Neural cell (in vitro differentiated cells): Measurements from ENCODE around the gene MED29. TPM values are rescaled to one million over a fixed set of nuclear protein-coding genes. Genes with fewer than 3 reads are reported as not detected.

Experiments
- H2AFZ ChIP-seq: fragments of 200-600, 300-800 bp; sonication (generic), shearing (Covaris generic); 2 replicates; pipeline ENCODE4 v1.6.0; 2014; ENCODE audit warnings: low read depth, mild to moderate bottlenecking, antibody characterized with exemption, low read length, moderate library complexity
- H3F3A ChIP-seq: fragments of 200-600 bp; shearing (Covaris generic); 2 replicates; pipeline ENCODE4 v1.6.1; 2016; ENCODE audit warnings: mild to moderate bottlenecking, moderate library complexity, mixed read lengths, antibody characterized with exemption, low read length; ENCODE audit not compliant: insufficient read depth, poor library complexity, severe bottlenecking
- H3K27ac ChIP-seq: fragments of 200-600, 300-800 bp; sonication (generic), shearing (Covaris generic); 2 replicates; pipeline ENCODE4 v1.5.1; 2014; ENCODE audit warnings: mild to moderate bottlenecking, low read length, moderate library complexity
- H3K27me3 ChIP-seq: fragments of 300-800, 200-600 bp; sonication (generic), shearing (Covaris generic); 2 replicates; pipeline ENCODE4 v1.6.0; 2014; ENCODE audit warnings: mild to moderate bottlenecking, low read depth, low read length, moderate library complexity; ENCODE audit not compliant: insufficient read depth
- H3K36me3 ChIP-seq: fragments of 300-800, 200-600 bp; sonication (generic), shearing (Covaris generic); 2 replicates; pipeline ENCODE4 v1.5.1; 2014; ENCODE audit warnings: mild to moderate bottlenecking, antibody characterized with exemption, low read length, moderate library complexity; ENCODE audit not compliant: insufficient read depth
- H3K4me2 ChIP-seq: fragments of 300-800, 200-600 bp; sonication (generic), shearing (Covaris generic); 2 replicates; pipeline ENCODE4 v1.6.0; 2014; ENCODE audit warnings: mild to moderate bottlenecking, low read length
- H3K4me3 ChIP-seq: fragments of 300-800, 200-600 bp; sonication (generic), shearing (Covaris generic); 2 replicates; pipeline ENCODE4 v1.5.1; 2014; ENCODE audit warnings: mild to moderate bottlenecking, low read length, moderate library complexity
- H3K79me2 ChIP-seq: fragments of 200-600 bp; shearing (Covaris generic); replicated peaks from 2 replicates; pipeline ENCODE4 v1.6.0; 2014; ENCODE audit warnings: mild to moderate bottlenecking, low read length, moderate library complexity; ENCODE audit not compliant: insufficient read depth
- H3K9ac ChIP-seq: fragments of 300-800, 200-600 bp; sonication (generic), shearing (Covaris generic); 2 replicates; pipeline ENCODE4 v1.6.1; 2016; ENCODE audit warnings: mild to moderate bottlenecking, low read length, mixed read lengths
- H3K9me2 ChIP-seq: fragments of 200-600 bp; shearing (Covaris generic); 2 replicates; pipeline ENCODE4 v1.6.1; 2016; ENCODE audit warnings: mild to moderate bottlenecking, low read length, mixed read lengths; ENCODE audit not compliant: insufficient read depth
- H3K9me3 ChIP-seq: fragments of 200-600, 300-800 bp; sonication (generic), shearing (Covaris generic); 2 replicates; pipeline ENCODE4 v1.6.1; 2016; ENCODE audit warnings: mild to moderate bottlenecking, mixed run types, low read length, moderate library complexity, mixed read lengths
- H4K20me1 ChIP-seq: fragments of 200-600 bp; shearing (Covaris generic); 2 replicates; pipeline ENCODE4 v1.6.1; 2016; ENCODE audit warnings: mild to moderate bottlenecking, mixed run types; ENCODE audit not compliant: insufficient read depth
- EP300 ChIP-seq: fragments of 450-650 bp; conservative IDR thresholded peaks from 2 replicates; pipeline ENCODE4 v1.6.1; 2014; ENCODE audit warnings: antibody characterized with exemption, mild to moderate bottlenecking, moderate library complexity; ENCODE audit not compliant: poor library complexity, severe bottlenecking
- EZH2 ChIP-seq: fragments of 200-600, 300-800 bp; shearing (Covaris generic), sonication (generic); IDR thresholded peaks from 2 replicates; pipeline ENCODE4 v1.6.1; 2014; ENCODE audit warnings: antibody characterized with exemption, low read length, borderline replicate concordance, mild to moderate bottlenecking; ENCODE audit not compliant: insufficient read depth, poor library complexity, severe bottlenecking
- MXI1 ChIP-seq: fragments of 450-650 bp; conservative IDR thresholded peaks from 2 replicates; pipeline ENCODE4 v1.6.1; 2014; ENCODE audit warnings: antibody characterized with exemption, mild to moderate bottlenecking; ENCODE audit not compliant: poor library complexity, severe bottlenecking
- POLR2AphosphoS5 ChIP-seq: IDR thresholded peaks from 2 replicates; pipeline ENCODE4 v1.6.1; 2012
- RAD21 ChIP-seq: fragments of 450-650 bp; conservative IDR thresholded peaks from 2 replicates; pipeline ENCODE4 v1.6.1; 2014; ENCODE audit warnings: antibody characterized with exemption, mild to moderate bottlenecking, moderate library complexity
- SMC3 ChIP-seq: fragments of 450-650 bp; conservative IDR thresholded peaks from 2 replicates; pipeline ENCODE4 v1.6.1; 2014; ENCODE audit warnings: antibody characterized with exemption, mild to moderate bottlenecking, moderate library complexity; ENCODE audit not compliant: poor library complexity
- TAF1 ChIP-seq: IDR thresholded peaks from 2 replicates; pipeline ENCODE4 v1.6.1; 2012; ENCODE audit warnings: low read depth
- polyA plus RNA-seq: library from polyadenylated mRNA; depleted of rRNA; stranded (reverse); fragments of >200 nt; gene quantifications from 2 replicates; pipeline ENCODE4 v1.2.3, GENCODE V29; 2014
- TF ChIP-seq, protein P1 (sequence below): IDR thresholded peaks from 2 replicates; pipeline ENCODE4 v1.6.1; 2012; ENCODE audit warnings: borderline replicate concordance
- TF ChIP-seq, protein P2 (sequence below): fragments of 450-650 bp; IDR thresholded peaks from 2 replicates; pipeline ENCODE4 v1.5.1; 2014; ENCODE audit warnings: antibody characterized with exemption, mild to moderate bottlenecking, moderate library complexity; ENCODE audit not compliant: poor library complexity, severe bottlenecking

MED29 gene
- polyA plus RNA-seq, 1 donor from 2014 or later = 39.5 TPM

GRCh38 chr19:39359026-39359425 lies 32.2 kb upstream of the MED29 start:
- Histone ChIP-seq H3K4me3 (no peak overlapping the region), H3K36me3 (peaks cover 6% of the 10 kb centered on the region), H3K9me2 (no peaks in the 10 kb centered on the region), H2AFZ (no peak overlapping the region), H3K4me2 (no peak overlapping the region), H3K27ac (no peak overlapping the region), H3K79me2 (no peaks in the 10 kb centered on the region), H3K27me3 (no peaks in the 10 kb centered on the region), H3F3A (no peaks in the 10 kb centered on the region), H3K9me3 (no peaks in the 10 kb centered on the region), H4K20me1 (no peaks in the 10 kb centered on the region), H3K9ac (no peak overlapping the region)
- no peak for TF ChIP-seq EP300

GRCh38 chr19:39360599-39360998 lies 30.6 kb upstream of the MED29 start:
- Histone ChIP-seq H3K27me3 (no peaks in the 10 kb centered on the region), H3K9me2 (no peaks in the 10 kb centered on the region), H3K9ac (no peak overlapping the region), H3K9me3 (no peaks in the 10 kb centered on the region), H3K27ac (no peak overlapping the region), H3F3A (no peaks in the 10 kb centered on the region), H3K36me3 (peaks cover 6% of the 10 kb centered on the region), H3K4me2 (no peak overlapping the region), H4K20me1 (no peaks in the 10 kb centered on the region), H2AFZ (no peak overlapping the region), H3K79me2 (no peaks in the 10 kb centered on the region), H3K4me3 (no peak overlapping the region)
- TF ChIP-seq POLR2AphosphoS5 (no peak), TAF1 (no peak), RAD21 (no peak), SMC3 (no peak), MXI1 (no peak), EP300 (no peak), EZH2 (no peak)
- TF ChIP-seq, protein P1, sequence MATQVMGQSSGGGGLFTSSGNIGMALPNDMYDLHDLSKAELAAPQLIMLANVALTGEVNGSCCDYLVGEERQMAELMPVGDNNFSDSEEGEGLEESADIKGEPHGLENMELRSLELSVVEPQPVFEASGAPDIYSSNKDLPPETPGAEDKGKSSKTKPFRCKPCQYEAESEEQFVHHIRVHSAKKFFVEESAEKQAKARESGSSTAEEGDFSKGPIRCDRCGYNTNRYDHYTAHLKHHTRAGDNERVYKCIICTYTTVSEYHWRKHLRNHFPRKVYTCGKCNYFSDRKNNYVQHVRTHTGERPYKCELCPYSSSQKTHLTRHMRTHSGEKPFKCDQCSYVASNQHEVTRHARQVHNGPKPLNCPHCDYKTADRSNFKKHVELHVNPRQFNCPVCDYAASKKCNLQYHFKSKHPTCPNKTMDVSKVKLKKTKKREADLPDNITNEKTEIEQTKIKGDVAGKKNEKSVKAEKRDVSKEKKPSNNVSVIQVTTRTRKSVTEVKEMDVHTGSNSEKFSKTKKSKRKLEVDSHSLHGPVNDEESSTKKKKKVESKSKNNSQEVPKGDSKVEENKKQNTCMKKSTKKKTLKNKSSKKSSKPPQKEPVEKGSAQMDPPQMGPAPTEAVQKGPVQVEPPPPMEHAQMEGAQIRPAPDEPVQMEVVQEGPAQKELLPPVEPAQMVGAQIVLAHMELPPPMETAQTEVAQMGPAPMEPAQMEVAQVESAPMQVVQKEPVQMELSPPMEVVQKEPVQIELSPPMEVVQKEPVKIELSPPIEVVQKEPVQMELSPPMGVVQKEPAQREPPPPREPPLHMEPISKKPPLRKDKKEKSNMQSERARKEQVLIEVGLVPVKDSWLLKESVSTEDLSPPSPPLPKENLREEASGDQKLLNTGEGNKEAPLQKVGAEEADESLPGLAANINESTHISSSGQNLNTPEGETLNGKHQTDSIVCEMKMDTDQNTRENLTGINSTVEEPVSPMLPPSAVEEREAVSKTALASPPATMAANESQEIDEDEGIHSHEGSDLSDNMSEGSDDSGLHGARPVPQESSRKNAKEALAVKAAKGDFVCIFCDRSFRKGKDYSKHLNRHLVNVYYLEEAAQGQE = no peak
- TF ChIP-seq, protein P2, sequence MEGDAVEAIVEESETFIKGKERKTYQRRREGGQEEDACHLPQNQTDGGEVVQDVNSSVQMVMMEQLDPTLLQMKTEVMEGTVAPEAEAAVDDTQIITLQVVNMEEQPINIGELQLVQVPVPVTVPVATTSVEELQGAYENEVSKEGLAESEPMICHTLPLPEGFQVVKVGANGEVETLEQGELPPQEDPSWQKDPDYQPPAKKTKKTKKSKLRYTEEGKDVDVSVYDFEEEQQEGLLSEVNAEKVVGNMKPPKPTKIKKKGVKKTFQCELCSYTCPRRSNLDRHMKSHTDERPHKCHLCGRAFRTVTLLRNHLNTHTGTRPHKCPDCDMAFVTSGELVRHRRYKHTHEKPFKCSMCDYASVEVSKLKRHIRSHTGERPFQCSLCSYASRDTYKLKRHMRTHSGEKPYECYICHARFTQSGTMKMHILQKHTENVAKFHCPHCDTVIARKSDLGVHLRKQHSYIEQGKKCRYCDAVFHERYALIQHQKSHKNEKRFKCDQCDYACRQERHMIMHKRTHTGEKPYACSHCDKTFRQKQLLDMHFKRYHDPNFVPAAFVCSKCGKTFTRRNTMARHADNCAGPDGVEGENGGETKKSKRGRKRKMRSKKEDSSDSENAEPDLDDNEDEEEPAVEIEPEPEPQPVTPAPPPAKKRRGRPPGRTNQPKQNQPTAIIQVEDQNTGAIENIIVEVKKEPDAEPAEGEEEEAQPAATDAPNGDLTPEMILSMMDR = no peak
